CD4-positive, alpha-beta memory T cell (primary cell): ENCODE results near the gene AGAP1. TPM values are rescaled to one million over a fixed set of nuclear protein-coding genes. Genes with fewer than 3 reads are reported as not detected.

Experiments used
- CTCF ChIA-PET: fragments of 350-600 bp; sonication (Branson Sonifier 250); formaldehyde crosslinking; loops from one replicate; lab custom pipeline; 2021; ENCODE audit warnings: inconsistent platforms; ENCODE audit not compliant: partially characterized antibody; lab: Charles Lee
- POLR2A ChIA-PET: fragments of 350-600 bp; sonication (Branson Sonifier 250); formaldehyde crosslinking; loops from one replicate; lab custom pipeline; 2021; ENCODE audit not compliant: partially characterized antibody; lab: Charles Lee
- DNase-seq, 5 donors: peaks; one replicate each; pipeline versions ENCODE4 v3.0.0 to v3.0.0-alpha.2; 2020 to 2022; ENCODE audit warnings: mixed read lengths in 1 of 5
- H3K27ac ChIP-seq: one replicate; pipeline ENCODE4 v1.7.0; 2013; ENCODE audit warnings: low read depth, low read length
- H3K27me3 ChIP-seq: 2 replicates; pipeline ENCODE4 v1.7.0; 2013; ENCODE audit warnings: mild to moderate bottlenecking, low read length, moderate library complexity; ENCODE audit not compliant: insufficient read depth
- H3K36me3 ChIP-seq: 2 replicates; pipeline ENCODE4 v1.7.0; 2013; ENCODE audit warnings: mild to moderate bottlenecking, low read length, moderate library complexity; ENCODE audit not compliant: insufficient read depth
- H3K4me1 ChIP-seq: 2 replicates; pipeline ENCODE4 v1.7.0; 2013; ENCODE audit warnings: mild to moderate bottlenecking, low read length, moderate library complexity; ENCODE audit not compliant: insufficient read depth
- H3K4me3 ChIP-seq, 2 donors: one replicate each; pipeline ENCODE4 v1.7.0; 2013; ENCODE audit warnings: low read length in 2 of 2, mild to moderate bottlenecking in 1 of 2
- H3K9me3 ChIP-seq, 2 donors: one replicate each; pipeline ENCODE4 v1.7.0; 2013; ENCODE audit warnings: low read length in 2 of 2, control low read depth in 1 of 2; ENCODE audit not compliant: control insufficient read depth in 1 of 2
- H3K27ac Mint-ChIP-seq, 7 donors: one replicate each; pipeline ENCODE4 v1.8.0; 2020 to 2021; ENCODE audit warnings: mixed read lengths in 7 of 7, mild to moderate bottlenecking in 6 of 7, inconsistent platforms in 3 of 7, moderate library complexity in 3 of 7
- H3K27me3 Mint-ChIP-seq, 2 donors: one replicate each; pipeline ENCODE4 v1.8.0; 2020 to 2021; ENCODE audit warnings: mixed read lengths in 2 of 2
- H3K36me3 Mint-ChIP-seq, 2 donors: one replicate each; pipeline ENCODE4 v1.8.0; 2020 to 2021; ENCODE audit warnings: mixed read lengths in 2 of 2, inconsistent platforms in 1 of 2, mild to moderate bottlenecking in 1 of 2
- H3K4me1 Mint-ChIP-seq, 4 donors: one replicate each; pipeline ENCODE4 v1.8.0; 2020 to 2021; ENCODE audit warnings: mixed read lengths in 4 of 4, mild to moderate bottlenecking in 1 of 4
- H3K4me3 Mint-ChIP-seq, 8 donors: one replicate each; pipeline ENCODE4 v1.8.0; 2020 to 2021; ENCODE audit warnings: mixed read lengths in 8 of 8, mild to moderate bottlenecking in 7 of 8, moderate library complexity in 6 of 8, inconsistent platforms in 3 of 8
- H3K9me3 Mint-ChIP-seq, 8 donors: one replicate each; pipeline ENCODE4 v1.8.0; 2020 to 2021; ENCODE audit warnings: mixed read lengths in 8 of 8, mild to moderate bottlenecking in 5 of 8, inconsistent platforms in 3 of 8, moderate library complexity in 1 of 8
- intact Hi-C: fragments of 100-400 bp; cut with micrococcal nuclease; formaldehyde crosslinking; loops from one replicate; pipeline ENCODE4 v1.15.1; 2023
- polyA plus RNA-seq, 2 donors: library from polyadenylated mRNA; unstranded; fragments of 300-500 nt; fragmentation: Illumina TruSeq; gene quantifications; one replicate each; pipeline ENCODE4 v1.2.3, GENCODE V29; 2021
- total RNA-seq, 2 experiments: library from RNA; stranded (reverse); gene quantifications; one replicate each; pipeline ENCODE4 v1.2.3, GENCODE V29; 2021

AGAP1 gene
- total and polyA plus RNA-seq, 4 experiments from 2014 or later: 0.24 to 2.9 (median 1.9) TPM

DNA sequence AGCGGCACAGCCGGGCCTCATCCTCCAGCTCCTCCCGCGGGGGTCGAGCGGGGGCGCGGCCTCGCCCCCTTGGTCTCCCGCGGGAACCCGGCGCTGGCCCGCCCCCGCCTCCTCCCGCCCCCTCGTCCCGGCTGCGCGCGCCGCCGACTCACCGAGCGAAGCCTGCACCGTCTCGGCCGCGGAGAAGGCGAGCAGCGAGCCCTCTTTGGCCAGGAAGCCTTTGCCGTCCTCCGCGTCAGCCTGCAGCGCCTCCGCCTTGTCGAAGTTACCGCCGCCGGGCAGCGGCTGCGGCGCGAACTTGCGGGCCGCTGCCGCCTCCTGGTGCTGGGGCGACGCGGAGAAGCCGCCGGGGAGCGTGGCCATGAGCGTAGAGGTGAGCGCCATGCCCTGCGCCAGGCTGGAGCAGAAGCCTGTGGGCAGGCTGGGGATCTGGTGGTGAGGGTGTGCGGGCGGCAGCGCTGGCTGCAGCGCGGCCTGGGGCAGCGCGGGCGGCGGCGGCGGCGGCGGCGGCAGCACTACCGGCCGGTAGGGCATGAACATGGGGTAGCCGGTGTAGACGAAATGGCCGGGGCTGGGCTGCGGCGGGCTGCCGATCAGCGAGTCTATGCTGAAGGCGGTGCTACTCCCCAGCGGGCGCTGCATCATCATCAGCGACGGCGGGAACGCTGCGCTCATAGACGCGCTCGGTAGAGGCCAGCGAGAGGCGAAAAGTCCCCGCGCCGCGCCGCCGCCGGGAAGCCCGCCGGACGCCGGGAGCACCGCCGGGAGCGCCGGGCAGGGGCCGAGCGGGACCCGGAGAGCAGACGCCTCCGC lies 673.7 kb downstream of the AGAP1 start:
- ChIA-PET POLR2A (no interaction called here), CTCF (no interaction called here)
- Histone ChIP-seq H3K27ac (no peak overlapping the region), H3K4me3 (no peak overlapping the region), H3K4me1 (peaks cover 3% of the 10 kb centered on the region), H3K27me3 (peaks cover 24% of the 10 kb centered on the region), H3K36me3 (no peaks in the 10 kb centered on the region), H3K9me3 (no peaks in the 10 kb centered on the region)
- intact Hi-C loops: no loop called here
- Mint-ChIP-seq H3K4me3 (no peak overlapping the region), H3K27me3 (peaks cover 48 to 52% of the 10 kb centered on the region in 2 donors), H3K9me3 (peaks cover 0 to 3% (median 0%) of the 10 kb centered on the region in 8 donors), H3K36me3 (peaks cover 0 to 2% of the 10 kb centered on the region in 2 donors), H3K4me1 (peaks cover 7 to 47% (median 20%) of the 10 kb centered on the region in 4 donors), H3K27ac (no peak overlapping the region)
- no peak for DNase-seq

DNA sequence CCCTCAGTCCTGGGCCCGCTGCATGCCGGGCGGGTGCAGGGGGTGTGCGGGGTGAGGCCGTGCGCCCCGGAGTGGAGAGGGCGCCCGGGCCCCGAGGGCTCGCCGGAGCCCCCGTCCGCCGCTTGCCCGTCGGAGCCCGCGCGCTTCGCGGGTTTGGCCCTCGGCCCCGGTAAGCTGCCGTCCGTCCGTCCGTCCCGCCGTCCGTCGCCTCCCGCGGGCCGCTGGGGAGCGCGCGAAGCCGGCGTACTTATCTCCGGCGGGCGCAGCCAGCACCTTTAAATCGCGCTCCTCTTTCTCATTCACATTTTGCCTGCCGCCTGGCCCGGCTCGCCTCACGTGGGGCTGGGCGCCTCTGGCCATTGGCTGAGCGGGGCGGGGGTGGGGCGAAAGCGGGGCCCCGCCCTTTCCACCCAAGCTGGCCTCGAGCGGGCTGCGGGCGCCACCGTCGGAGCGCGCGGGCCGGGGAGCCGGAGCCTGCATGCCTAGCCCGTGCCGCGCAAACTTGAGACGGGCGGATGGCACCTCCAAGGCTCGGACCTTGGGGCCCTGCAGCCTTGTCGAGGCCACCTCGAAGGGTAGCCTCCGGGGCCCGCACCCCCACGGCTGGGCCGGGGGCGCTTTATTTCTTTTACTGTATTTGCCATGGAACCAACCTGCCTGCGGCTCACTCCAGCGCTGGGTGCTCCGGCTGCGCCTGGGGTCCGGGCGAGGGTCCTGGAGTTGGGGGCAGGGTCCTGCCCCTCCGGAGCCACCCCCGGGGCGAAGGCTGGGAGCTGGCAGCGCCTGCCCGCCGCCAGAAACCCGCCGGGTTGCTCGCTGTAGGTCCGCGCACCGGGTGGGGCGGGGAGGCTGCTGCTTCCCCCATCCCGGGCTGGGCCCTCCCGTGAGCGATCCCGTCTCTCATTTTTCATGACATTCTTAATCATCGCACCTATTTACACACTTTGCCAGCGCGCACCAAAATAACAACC lies 674.6 kb downstream of the AGAP1 start, which contains the start of gene GBX2:
Gene GBX2 (minus strand): TSS at position 277 of the 971 bp plus-strand sequence. CDS start 415 bp downstream, outside the sequence.
- Histone ChIP-seq H3K4me1 (peaks cover 3% of the 10 kb centered on the region), H3K4me3 (no peak within 1 kb of the TSS), H3K27ac (no peak within 1 kb of the TSS), H3K27me3 (peaks cover 24% of the 10 kb centered on the region), H3K9me3 (no peaks in the 10 kb centered on the region), H3K36me3 (no peaks in the 10 kb centered on the region)
- Mint-ChIP-seq H3K36me3 (peaks cover 0 to 2% of the 10 kb centered on the region in 2 donors), H3K4me1 (peaks cover 7 to 42% (median 18%) of the 10 kb centered on the region in 4 donors), H3K27ac (peak within 1 kb of the TSS in 1 of 7 donors; percentile 27), H3K27me3 (peaks cover 43 to 48% of the 10 kb centered on the region in 2 donors), H3K9me3 (peaks cover 0 to 3% (median 0%) of the 10 kb centered on the region in 8 donors), H3K4me3 (peak within 1 kb of the TSS in 2 of 8 donors; percentile 31 to 52)
- ChIA-PET CTCF (no interaction called here), POLR2A (no interaction called here)
- DNase-seq: no peak
- intact Hi-C loops: no loop called here

DNA sequence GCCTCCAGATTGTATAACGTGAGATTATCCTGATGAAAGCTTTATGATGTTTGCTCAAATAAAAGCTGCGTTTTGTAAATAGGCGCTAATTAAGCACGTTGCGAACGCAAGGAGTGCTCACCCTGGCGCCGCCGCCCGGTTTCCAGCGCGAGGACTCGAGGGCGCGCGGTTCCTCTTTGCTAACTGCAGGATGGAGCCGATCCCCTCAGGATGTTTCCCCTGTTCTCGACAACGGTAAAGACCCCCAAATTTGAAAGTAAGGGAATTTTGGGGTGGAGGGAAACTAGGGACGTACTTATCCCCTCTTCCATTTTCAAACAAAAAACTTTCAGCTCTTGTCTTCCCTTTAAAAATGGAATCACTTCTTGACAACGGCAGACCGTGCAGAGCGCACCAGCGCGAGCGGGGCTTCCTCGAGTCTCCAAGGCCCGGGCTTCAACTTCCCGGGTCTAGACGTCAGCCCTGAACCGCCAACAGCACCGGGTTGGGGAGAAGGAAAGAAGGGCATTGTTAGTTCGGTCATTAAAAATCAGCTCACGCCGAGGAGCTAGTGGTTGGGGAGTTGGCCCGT lies 675.4 kb downstream of the AGAP1 start:
- intact Hi-C loops: no loop called here
- no peak for DNase-seq
- Histone ChIP-seq H3K27ac (no peak overlapping the region), H3K36me3 (no peaks in the 10 kb centered on the region), H3K4me3 (no peak overlapping the region), H3K27me3 (peaks cover 29% of the 10 kb centered on the region), H3K4me1 (peaks cover 3% of the 10 kb centered on the region), H3K9me3 (no peaks in the 10 kb centered on the region)
- H3K27me3 Mint-ChIP-seq: peaks cover 50 to 56% of the 10 kb centered on the region in 2 donors
- H3K4me1 Mint-ChIP-seq: peaks cover 7 to 42% (median 21%) of the 10 kb centered on the region in 4 donors
- POLR2A ChIA-PET: no interaction called here
- H3K4me3 Mint-ChIP-seq: peak overlapping the region in 3 of 8 donors; percentile 25 to 52 (median 31)
- peak overlapping the region in 1 of 7 donors; percentile 27 for H3K27ac Mint-ChIP-seq
- CTCF ChIA-PET: no interaction called here
- peaks cover 0 to 2% of the 10 kb centered on the region in 2 donors for H3K36me3 Mint-ChIP-seq
- peaks cover 0 to 3% (median 0%) of the 10 kb centered on the region in 8 donors for H3K9me3 Mint-ChIP-seq

- Histone ChIP-seq H3K4me3 (no peak overlapping the region), H3K4me1 (no peaks in the 10 kb centered on the region), H3K27me3 (peaks cover 32% of the 10 kb centered on the region), H3K36me3 (no peaks in the 10 kb centered on the region), H3K9me3 (no peaks in the 10 kb centered on the region), H3K27ac (no peak overlapping the region)
- Mint-ChIP-seq H3K4me3 (peak overlapping the region in 4 of 8 donors; percentile 1 to 57 (median 28)), H3K36me3 (peaks cover 0 to 2% of the 10 kb centered on the region in 2 donors), H3K27ac (peak overlapping the region in 2 of 7 donors; percentile 6 to 57), H3K9me3 (peaks cover 0 to 3% (median 0%) of the 10 kb centered on the region in 8 donors), H3K27me3 (peaks cover 53 to 57% of the 10 kb centered on the region in 2 donors), H3K4me1 (peaks cover 5 to 38% (median 18%) of the 10 kb centered on the region in 4 donors)
- ChIA-PET CTCF (no interaction called here), POLR2A (no interaction called here)
- no peak for DNase-seq
- intact Hi-C loops: no loop called here
Measured at GRCh38 chr2:236169741-236170589, 676.1 kb downstream of the AGAP1 start.

DNA sequence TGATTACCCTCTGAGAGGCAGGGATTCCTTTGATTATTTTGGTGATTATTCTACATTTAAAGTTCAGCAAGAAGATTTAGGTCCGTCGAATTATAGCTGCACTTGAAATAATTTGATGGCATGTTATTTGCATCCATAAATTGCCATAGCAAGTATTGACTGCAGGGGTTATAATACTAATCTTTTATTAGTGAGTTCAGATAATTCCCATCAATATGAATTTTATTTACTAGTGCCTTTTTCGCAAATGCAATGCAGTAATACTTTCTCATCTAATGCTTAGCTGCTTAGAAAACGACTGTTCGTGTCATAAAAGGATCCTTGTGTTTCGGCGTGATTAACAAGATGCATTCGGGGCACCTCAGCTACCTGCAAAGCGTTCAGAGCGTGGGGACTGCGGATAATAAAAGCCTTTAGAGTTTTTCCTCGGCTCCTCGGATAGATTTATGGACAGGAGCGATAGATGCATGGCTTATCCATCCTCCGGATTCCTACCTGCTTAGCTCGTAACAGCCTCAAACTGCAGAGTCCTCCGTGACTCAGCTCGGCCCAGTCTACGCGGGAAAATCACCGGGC lies 676.8 kb downstream of the AGAP1 start:
- Mint-ChIP-seq H3K4me3 (peak overlapping the region in 2 of 8 donors; percentile 39 to 57), H3K27ac (peak overlapping the region in 1 of 7 donors; percentile 57), H3K4me1 (peaks cover 5 to 31% (median 16%) of the 10 kb centered on the region in 4 donors), H3K27me3 (peaks cover 54 to 58% of the 10 kb centered on the region in 2 donors), H3K36me3 (peaks cover 0 to 2% of the 10 kb centered on the region in 2 donors), H3K9me3 (peaks cover 0 to 3% (median 0%) of the 10 kb centered on the region in 8 donors)
- peaks cover 26% of the 10 kb centered on the region for H3K27me3 ChIP-seq
- intact Hi-C loops: no loop called here
- no peak overlapping the region for H3K4me3 ChIP-seq
- H3K4me1 ChIP-seq: no peaks in the 10 kb centered on the region
- no peak for DNase-seq
- H3K9me3 ChIP-seq: no peaks in the 10 kb centered on the region
- ChIA-PET POLR2A (no interaction called here), CTCF (no interaction called here)
- no peaks in the 10 kb centered on the region for H3K36me3 ChIP-seq
- H3K27ac ChIP-seq: no peak overlapping the region

DNA sequence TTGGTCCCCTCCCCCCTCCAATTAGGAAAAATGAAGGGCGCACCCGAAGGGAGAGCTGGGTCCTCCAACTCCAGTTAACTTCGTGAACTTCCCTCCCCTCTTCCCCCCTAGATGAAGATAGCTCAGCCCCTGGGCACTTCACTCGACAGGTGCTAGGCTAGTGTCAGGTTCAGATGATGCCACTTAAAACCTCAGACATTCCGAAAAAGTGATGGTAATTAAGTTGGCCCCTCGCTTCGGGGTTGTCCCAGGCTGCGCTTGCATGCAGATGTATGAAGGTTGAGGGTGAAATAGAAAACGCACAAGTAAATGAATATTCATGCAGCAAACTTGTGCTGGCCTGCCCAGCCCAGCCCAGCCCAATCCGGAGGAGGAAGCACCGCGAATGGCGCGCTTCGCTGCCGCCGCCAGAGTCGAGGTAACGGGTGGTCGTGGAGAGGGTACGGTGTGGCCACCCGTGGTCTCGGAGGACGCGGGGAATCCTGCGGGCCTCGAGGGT lies 677.4 kb downstream of the AGAP1 start:
- intact Hi-C loops: no loop called here
- Histone ChIP-seq H3K4me1 (no peaks in the 10 kb centered on the region), H3K4me3 (no peak overlapping the region), H3K9me3 (no peaks in the 10 kb centered on the region), H3K36me3 (no peaks in the 10 kb centered on the region), H3K27me3 (peaks cover 26% of the 10 kb centered on the region), H3K27ac (no peak overlapping the region)
- CTCF ChIA-PET: no interaction called here
- POLR2A ChIA-PET: no interaction called here
- peaks cover 0 to 3% (median 0%) of the 10 kb centered on the region in 8 donors for H3K9me3 Mint-ChIP-seq
- peaks cover 0 to 2% of the 10 kb centered on the region in 2 donors for H3K36me3 Mint-ChIP-seq
- peaks cover 54 to 57% of the 10 kb centered on the region in 2 donors for H3K27me3 Mint-ChIP-seq
- peak overlapping the region in 1 of 8 donors; percentile 39 for H3K4me3 Mint-ChIP-seq
- H3K27ac Mint-ChIP-seq: no peak overlapping the region
- no peak for DNase-seq
- peaks cover 4 to 27% (median 14%) of the 10 kb centered on the region in 4 donors for H3K4me1 Mint-ChIP-seq
